Inflammatory macrophage treated with lipopolysaccharide for 1 hour (primary cell): ENCODE data around the gene BRAT1.
A peak's percentile ranks its signal among the peaks of the same experiment; 100 is the strongest.

ENCODE experiments used
- DNase-seq, 2 donors: peaks; one replicate each; pipeline ENCODE4 v3.0.0-alpha.2; 2020 to 2022

BRAT1 gene

DNA sequence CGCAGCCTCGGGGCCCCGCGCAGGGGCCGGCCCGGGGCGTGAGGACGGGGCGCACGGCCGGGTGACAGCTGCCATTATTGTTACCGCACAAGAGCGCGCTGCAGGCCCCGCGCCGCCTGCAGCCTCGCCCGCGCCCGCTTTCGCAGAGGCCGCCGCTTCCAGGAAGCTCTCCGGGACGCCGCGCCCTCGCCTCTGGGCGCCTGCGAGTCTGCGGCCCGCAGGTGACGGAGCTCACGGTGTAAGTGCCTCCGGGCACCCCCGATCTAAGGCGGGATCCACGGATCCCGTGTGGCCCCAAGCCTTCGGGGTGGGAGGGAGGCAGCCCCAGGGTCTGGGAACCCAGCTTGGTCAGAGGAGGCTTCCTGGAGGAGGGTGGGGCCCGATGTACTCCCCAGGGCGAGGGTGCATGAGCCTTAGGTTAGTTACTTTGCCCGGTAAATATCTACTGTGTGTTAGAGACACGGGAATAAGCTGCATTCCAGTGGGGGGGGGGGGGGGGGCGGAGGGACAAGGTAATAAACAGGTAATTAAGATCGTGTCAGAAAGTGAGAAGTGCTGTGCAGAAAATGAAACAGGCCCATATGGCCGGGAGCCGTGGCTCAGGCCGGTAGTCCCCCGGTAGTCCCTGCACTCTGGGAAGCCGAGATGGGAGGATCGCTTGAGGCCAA lies 4.1 kb upstream of the BRAT1 start:
- no peak for DNase-seq

DNA sequence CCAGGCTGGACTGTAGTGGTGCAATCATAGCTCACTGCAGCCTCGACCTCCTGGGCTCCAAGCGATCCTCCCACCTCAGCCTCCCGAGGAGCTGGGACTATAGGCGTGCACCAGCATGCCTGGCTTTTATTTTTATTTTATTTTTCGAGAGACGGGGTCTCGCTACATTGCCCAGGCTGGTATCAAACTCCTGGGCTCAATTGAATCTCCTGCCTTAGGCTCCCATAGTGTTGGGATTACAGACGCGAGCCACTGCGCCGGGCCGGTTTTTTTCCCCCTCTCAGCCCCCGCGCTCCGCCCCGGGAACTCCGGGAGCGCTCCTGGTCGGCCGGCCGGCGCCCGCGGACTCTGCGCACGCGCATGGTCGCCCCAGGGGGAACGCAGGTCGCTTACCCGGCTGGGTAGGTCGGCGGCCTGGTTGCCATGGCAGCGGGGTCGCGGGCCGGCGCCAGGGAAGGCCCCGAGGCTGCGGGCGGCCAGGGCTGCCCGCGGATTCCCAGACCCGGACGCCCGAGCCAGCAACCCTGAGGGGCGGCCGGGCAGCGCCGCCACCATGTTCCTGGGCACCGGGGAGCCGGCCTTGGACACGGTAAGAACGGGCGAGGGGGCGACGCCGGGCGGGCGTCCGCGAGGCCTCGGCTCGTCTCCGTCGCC lies 3.4 kb upstream of the BRAT1 start, which contains the start of gene IQCE:
TSS of gene IQCE (plus strand) at position 351 of the 654 bp plus-strand sequence. CDS start at position 554, 203 bp downstream.
- peak; percentile 76 to 89 for DNase-seq

GRCh38 chr7:2554661-2555111 lies 638 bp downstream of the BRAT1 start:
- no peak for DNase-seq

- no peak for DNase-seq
Measured at GRCh38 chr7:2553831-2554581, 1.3 kb downstream of the BRAT1 start.

DNA sequence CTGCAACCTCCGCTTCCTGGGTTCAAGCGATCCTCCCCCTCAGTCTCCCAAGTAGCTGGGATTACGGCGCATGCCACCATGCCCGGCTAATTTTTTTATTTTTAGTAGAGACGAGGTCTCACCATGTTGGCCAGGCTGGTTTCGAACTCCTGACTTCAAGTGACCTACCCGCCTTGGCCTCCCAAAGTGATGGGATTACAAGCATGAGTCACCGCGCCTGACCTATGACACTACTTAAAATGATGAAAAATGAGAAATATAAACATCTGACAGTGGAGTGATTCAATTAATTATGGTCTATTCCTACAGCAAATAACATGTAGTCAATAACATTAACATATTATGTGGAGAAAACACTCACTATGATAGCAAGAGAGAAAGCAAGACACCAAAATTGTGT lies 2.2 kb downstream of the BRAT1 start:
- DNase-seq: no peak

DNA sequence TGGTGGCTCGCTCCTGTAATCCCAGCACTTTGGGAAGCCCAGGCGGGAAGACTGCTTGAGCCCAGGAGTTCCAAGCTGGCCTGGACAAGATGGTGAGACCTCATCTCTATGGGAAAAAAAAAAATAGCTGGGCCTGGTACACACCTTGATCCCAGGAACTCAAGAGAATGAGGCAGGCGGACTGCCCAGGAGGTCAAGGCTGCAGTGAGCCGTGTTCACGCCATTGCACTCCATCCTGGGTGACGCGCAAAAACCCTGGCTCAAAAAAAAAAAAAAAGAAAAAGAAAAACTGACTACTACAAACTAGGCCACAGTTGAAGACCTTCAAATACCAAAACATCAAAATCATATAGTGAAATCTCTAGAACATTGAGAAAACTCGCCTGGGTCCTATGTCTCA lies 3.9 kb downstream of the BRAT1 start:
- DNase-seq: no peak

DNA sequence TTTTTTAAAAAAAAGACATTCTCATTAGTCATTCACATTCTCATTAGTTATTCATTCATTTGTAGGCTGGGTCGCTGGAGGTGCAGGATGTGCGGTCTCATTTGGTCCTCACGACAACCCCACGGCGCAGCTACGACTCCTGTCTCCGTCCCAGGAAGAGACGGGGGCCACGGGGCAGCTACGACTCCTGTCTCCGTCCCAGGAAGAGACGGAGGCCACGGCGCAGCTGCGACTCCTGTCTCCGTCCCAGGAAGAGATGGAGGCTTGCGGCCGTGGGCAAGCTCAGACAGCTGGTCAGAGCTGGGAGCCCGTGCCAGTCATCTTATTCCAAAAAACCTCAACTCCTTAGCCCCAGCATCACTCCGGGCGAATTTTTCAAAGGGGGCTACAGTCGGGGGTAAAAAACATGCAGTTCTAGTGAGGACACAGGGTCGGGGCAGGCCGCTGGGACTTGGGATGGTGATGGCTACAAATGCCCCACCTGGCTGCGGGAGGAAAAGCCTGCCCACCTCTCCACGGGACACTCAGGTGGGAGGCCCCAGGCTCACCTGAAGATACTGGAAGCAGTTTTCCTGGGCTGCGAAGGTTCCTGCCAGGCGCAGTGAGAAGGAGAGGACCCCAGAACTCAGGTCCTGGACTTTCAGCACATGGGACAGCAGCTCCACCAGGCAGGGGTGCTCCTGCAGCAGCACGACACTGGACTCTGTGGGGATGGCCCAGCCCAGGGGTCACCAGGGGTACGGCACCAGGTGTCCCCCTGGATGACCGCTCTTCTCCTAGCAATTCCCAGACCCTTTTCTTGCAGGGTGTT lies 8.3 kb downstream of the BRAT1 start:
- no peak for DNase-seq

GRCh38 chr7:2545746-2546425 lies 9.4 kb downstream of the BRAT1 start:
- DNase-seq: no peak

- DNase-seq: no peak
Measured at GRCh38 chr7:2544541-2545188, 10.7 kb downstream of the BRAT1 start.

DNA sequence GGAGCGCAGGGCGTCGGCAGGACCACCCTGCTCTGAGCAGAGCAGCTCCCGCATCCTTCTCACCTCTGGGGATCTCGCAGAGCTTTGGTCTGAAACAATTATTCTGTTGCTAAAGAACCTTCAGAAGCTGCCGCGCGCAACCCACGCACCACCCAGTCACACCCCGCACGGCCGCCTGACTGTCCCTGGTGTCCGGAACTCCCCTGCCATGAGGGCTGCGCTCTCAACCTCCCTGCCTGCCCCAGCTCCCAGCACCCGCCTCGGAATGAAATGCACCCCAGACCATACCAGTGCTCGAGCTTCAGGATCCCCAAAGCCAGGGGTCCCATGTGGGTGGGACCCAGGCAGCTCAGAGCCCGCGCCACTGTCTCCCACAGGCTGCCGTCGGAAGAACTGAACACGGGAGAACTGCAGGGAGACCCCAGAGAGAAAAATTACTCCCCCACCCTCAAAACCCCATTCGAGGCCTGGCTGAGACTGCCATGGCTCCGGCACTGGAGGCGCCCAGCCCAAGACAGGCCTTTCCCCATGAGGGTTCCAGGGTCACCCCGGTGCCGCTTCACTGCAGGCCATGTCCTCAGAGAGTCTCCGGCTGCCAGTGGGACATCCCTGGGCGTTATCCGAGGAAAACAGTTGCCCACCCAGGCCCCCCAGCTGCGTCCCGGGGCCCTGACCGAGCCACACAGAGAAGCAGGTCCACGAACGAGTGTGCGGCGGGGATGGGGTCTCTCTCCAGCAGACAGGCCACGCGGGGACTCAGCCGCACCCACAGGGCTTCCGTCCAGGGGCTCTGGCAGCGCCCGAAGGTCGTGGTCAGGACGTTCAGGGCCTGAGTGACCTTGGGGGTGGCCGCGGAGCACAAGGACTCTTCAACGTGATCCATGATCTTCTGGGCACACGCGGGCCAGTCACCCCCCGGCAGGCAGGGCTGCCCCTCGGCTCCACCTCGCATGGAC lies 12.1 kb downstream of the BRAT1 start:
- DNase-seq: no peak

GRCh38 chr7:2542011-2542915 lies 13.1 kb downstream of the BRAT1 start:
- DNase-seq: no peak

- no peak for DNase-seq
Measured at GRCh38 chr7:2541291-2542010, 13.9 kb downstream of the BRAT1 start.

DNA sequence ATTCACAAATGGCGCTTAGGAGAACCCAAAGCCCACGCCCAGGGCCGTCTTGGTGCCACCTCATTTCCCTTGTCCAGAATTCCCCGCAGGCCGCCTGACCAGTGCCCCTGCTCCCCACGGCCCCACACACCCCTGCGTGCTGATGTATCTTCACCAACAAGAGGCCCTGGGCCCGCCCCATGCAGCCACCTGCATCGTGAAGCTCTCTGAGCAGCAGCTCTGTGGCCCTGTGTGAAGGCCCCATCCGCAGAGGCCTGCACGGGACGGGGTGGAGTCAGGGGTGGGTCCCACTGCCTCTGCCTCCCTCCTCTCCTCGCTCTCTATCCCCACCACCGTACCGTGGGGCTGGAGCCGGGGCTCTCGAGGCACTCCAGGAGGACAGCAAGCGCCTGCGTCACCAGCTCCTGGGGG lies 14.7 kb downstream of the BRAT1 start:
- DNase-seq: no peak

- no peak for DNase-seq
Measured at GRCh38 chr7:2540133-2540532, 15.2 kb downstream of the BRAT1 start.

GRCh38 chr7:2539031-2539911 lies 16.1 kb downstream of the BRAT1 start:
- no peak for DNase-seq

DNA sequence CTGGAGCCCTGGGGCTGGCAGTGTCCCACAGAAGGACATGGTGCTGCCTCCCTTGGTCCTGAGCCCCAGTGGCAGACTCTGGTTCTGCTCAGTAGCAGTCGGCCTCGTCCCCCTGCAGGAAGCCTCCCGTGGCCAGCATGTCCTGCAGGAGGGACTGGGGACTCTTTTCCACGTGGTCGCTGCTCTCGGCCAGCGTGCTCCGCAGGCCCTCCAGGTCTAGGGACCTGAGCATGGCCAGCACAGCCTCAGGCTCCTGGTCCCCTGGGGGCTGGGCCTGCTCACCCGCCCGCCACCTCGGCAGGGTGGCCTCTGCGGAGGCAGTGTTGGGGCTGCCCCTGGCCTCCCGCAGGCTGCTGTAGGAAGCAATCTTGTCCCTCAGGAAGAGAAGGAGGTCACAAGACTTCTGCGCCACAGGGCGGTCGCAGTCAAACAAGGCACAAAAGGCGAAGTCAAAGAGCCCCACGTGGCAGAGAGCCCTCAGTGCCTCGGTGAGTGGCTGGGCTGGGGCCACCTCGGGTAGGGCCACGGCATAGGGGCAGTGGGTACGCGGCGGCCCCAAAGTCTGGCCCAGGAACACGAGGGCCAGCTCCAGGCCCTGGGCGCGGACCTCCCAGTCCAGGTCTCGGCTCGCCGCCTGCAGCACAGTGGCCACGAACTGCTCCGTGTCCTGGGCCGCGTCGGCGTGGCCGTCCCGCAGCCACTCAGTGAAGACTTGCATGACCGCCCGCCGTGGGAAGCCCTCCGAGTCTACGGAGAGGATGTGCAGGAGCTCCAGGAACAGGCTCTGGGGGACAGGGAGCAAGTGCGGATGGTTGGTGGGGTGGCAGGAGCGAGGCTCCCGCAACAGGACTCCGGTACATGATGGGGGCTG lies 17.1 kb downstream of the BRAT1 start:
- DNase-seq: no peak
